NCI-H226 (cell line): Measurements from ENCODE around the gene KCNK4.

Source experiments
- DNase-seq: peaks from one replicate; pipeline ENCODE4 v3.0.0-alpha.2; 2015

KCNK4 gene

DNA sequence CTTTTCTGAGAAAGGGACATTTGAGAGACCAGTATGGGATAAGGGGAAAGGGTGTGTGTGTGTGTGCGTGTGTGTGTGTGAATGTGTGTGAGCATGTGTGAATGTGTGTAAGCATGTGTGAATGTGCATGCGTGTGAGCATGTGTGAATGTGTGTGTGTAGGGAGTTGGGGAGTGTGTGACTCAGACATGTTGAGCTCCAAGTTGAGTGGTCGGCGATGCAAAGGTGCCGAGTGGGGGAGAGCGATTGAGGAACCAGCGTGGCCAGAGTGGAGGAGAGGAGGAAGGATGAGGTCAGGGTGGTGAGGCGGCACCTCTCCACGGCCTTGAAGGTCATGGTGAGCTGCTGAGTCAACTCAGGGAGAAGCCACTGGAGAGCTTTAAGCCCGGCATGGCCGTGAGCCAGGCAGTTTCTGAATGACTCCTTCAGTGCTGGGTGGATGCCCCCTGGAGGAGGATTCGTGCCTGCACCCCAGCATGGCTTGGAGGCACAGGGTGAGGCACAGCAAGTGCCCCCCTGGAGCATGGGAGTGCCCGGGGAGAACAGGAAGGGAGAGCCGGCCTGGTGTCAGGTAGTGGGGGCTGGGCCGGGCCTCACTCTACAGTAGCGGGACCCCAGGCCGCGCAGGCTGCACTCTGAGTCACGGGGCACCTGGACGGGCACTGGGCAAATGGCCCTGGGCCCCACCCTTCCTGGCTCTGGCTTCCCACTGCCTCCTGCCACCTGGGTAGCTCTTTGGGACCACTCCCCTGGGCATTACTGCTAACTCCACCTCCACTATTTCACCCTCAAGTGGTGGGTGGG lies 40.7 kb downstream of the KCNK4 start:
- DNase-seq, result peak; percentile 97

DNA sequence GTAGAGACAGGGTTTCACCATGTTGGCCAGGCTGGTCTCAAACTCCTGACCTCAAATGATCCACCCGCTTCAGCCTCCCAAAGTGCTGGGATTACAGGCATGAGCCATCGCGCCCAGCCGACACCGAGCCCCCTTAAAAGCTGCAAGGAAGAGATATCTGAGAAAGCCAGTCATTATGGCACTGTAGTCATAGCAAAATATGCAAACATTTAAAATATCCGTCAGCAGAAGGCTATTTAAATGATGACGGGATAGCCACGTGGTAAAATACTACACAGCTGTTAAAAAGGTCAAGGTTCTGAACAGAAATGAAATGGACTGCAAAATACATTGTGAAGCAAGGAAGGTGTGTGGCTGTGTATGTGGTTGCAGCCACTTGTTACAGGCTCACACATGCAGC lies 42.5 kb downstream of the KCNK4 start:
- DNase-seq, result no peak

DNA sequence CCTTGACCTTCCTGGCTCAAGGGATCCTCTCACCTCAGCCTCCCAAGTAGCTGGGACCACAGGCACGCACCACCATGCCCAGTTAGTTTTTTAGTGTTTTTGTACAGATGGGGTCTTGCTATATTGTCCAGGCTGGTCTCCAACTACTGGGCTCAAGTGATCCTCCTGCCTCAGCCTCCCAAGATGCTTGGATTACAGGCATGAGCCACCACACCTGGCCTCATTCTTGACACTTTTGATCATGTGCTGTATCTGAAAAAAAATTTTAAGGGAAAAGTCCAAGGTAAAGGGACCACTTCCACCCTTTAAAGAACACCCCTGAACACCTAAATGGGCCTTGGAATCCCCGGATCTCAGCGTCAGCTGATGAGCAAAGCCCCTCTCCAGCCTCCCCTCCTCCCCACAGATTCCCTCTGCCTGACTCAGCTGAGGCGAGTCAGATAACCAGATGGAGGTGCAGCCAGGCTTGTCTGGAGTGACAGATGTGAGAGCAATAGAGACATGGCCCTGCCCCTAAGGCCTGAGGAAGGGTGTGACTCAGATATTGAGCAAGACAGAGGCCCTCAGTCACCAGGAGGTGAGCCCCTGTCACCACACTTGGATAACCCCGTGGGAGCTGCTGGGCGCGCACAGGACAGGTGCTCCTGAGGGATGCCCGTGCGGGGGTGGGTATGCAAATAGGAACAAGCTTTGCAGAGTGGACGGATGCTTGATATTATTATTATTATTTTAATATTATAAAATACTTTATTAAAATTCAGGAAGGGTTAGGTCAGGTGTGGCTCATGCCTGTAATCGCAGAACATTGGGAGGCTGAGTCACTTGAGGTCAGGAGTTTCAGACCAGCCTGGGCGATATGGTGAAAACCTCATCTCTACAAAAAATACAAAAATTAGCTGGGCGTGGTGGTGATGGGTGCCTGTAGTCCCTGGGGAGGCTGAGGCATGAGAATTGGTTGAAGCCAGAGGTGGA lies 43.9 kb downstream of the KCNK4 start:
- peak; percentile 99 for DNase-seq

DNA sequence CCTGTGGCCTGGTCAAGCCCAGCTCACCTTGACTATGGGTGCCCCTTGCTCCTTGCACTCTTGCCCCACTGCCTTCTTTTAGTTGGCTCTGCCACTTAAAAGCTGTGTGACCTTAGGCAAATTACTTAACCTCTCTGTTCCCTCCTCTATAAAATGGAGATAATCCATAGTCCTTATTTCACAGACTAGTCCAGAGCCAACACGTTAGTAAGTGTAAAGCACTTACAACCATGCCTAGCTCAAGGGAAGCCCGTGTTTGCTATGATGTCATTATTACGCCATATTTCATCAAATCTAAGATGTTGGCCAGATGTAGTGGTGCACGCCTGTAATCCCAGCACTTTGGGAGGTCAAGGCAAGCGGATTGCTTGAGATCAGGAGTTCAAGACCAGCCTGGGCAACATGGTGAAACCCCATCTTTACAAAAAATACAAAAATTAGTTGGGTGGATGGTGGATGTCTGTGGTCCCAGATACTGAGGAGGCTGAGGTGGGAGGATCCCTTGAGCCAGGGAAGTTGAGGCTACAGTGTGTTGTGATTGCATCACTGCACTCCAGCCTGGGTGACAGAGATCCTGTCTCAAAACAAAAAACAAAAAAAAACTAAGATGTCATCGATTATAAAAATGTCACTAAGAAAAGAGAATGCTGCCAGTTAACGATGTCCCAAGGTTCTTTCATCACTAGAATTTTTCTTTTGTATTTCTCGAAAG lies 46.6 kb downstream of the KCNK4 start:
- no peak for DNase-seq

DNA sequence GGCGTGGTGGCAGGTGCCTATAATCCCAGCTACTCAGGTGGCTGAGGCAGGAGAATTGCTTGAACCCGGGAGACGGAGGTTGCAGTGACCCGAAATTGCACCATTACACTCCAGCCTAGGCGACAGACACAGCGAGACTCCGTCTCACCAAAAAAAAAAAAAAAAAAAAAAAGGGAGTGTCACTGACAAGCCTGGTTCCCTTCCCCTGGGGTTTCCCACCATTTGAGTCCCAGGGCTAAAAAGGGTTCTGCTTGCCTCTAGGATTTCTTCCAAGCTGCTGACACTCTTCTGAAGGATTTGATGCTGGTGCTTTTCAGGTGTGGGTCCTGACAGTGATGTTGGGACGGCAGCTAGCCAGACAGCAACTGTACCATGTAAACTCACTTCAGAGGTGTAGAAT lies 47.6 kb downstream of the KCNK4 start:
- DNase-seq, result no peak

DNA sequence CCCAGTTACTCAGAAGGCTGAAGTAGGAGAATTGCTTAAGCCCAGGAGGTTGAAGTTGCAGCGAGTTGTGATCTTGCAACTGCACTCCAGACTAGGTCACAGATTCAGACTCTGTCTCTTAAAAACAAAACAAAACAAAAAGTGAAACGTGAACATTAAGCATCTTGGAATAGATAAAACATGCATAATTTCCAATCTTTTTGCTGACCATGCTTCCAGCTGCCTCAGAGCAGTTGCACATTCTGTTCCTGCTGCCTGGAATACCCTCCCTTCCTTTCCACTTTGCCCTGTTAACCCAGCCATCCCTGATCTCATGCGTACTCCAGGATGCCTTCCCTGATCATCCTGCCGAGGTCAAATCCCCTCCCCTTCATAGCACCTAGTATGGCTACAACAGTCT lies 48.2 kb downstream of the KCNK4 start:
- DNase-seq, result no peak

DNA sequence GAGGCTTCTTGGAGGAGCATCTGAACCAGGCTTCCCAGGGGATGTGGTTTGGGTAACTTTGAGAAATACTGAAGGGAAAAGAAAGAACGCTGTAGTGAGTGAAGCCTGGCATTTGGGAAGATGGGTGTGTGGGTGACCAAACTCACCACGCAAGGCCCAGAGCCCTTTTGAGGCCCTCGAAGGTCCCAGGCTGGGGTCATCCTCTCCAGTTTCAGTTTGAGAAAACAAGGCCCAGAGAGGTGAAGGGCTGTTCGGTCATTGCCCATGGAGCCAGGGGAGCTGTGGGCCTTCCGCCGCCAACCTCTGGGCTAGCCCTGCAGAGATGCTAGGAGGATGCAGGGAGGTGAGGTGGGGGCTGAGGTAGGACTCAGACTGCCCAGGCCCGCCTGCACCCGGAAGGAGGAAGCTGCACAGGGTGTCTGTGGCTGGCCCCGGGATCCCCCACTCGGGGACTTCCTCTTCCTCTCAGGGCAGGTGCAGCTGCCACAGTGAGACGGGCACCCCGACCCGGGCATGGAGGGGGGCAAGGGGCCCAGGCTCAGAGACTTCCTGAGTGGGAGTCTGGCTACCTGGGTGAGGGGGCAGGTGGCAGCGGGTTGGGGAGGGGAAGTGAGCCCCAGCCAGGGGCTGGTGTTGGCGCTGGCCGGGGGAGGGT lies 48.8 kb downstream of the KCNK4 start, which contains the start of gene CCDC88B:
TSS of gene CCDC88B (plus strand) at position 451 of the 655 bp plus-strand sequence. CDS start at position 514, 63 bp downstream.
- DNase-seq, result no peak

DNA sequence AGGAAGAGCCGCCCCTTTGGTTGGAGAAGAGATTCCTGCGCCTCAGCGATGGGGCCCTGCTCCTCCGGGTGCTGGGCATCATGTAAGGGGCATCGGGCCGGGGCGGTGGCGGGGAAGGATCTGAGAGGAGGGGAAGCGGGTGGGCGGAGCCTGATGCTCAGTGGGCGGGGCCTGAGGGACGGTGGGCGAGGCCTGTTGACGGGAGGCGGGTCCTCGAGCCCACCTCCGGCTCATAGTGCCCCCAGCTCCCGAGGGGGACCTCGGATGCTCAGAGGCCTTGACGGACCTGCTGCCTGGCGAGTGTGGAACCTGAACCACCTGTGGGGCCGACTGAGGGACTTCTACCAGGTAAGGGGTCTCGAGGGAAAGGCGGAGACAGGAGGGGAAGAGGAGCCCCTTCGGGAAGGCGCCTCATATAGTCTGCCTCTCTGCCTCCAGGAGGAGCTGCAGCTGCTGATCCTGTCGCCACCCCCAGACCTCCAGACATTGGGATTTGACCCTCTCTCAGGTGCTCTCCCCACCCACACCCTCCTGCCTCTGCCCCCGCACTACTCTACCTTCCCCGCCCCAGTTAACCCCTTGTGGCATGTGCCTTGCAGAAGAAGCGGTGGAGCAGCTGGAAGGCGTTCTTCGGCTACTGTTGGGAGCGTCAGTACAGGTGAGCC lies 49.7 kb downstream of the KCNK4 start:
- DNase-seq, result no peak

DNA sequence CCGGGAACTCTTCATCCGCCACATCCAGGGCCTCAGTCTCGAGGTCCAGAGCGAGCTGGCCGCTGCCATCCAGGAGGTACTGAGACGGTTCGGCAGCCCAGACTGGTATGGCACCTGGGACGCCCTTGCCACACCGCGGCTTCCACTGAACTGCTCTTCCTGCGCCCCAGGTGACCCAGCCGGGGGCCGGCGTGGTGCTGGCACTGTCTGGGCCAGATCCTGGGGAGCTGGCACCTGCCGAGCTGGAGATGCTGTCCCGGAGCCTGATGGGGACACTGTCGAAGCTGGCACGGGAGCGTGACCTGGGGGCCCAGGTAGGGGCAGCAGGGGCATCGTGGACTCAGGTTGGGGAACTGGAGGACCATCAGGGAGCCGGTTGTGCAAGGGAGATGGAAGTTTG lies 50.3 kb downstream of the KCNK4 start:
- no peak for DNase-seq

DNA sequence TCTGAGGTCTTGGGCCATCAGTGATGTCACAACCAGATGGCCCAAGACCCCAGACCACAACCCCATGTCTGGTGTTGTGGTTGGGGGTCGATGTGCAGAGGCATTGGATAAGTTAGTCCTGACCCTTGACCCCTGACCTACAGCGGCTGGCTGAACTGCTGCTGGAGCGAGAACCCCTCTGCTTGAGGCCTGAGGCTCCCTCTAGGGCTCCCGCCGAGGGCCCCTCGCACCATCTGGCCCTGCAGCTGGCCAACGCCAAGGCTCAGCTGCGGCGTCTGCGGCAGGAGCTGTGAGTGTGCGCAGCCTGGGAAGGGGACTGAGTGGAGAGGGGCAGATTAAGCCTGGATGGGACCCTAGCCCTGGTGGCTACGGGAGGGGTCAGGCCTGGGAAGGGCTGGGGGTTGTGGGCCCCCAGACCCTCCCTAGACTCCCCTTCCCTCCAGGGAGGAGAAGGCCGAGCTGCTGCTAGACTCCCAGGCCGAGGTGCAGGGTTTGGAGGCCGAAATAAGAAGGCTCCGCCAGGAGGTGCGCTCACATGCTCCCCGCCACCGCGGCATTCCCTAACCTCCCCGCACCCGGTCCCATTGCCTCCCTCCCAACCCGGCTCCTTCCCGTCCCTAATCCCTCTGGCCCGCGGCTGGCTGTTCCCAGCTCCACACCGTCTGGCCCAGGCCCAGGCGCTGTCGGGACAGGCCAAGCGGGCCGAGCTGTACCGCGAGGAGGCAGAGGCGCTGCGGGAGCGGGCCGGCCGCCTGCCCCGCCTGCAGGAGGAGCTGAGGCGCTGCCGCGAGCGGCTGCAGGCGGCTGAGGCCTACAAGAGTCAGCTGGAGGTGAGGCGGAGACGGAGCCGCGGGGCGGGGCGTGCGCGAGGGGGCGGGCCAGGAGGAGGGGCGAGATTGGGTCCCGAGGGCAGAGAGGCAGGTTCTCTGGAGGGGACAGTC lies 51.0 kb downstream of the KCNK4 start:
- peak; percentile 89 for DNase-seq

DNA sequence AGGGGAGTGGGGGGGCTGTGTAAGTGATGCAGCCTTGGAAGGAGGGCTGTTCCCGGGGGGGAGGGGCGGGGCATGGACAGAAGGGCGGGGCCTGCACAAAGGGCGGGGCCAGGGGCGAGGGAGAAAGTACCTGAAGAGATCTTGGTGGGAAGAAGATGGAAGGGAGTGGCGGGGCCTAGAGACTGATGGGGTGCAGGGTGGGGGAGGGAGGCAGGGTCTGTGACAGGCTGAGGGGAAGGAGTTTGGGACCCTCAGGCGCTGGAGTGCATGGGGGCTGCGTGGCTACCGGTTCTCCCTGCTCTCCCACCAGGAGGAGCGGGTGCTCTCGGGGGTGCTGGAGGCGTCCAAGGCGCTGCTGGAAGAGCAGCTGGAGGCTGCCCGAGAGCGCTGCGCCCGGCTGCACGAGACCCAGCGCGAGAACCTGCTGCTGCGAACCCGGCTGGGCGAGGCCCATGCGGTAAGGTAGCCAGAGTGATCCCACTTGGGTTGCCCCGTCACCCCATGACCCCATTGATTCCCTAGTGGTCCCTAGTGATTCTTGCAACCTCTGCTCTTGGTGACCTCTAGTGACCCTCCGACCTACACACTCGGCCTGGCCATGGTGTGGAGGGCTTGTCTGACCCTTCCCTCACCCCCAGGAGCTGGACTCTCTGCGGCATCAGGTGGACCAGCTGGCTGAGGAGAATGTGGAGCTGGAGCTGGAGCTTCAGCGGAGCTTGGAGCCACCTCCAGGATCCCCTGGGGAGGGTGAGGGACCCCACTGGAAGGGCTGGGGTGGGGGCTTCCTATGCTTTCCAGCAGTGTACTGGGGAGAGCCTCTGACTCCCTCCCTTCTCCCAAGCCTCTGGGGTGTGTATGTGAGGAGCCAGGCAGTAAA lies 52.0 kb downstream of the KCNK4 start:
- no peak for DNase-seq

DNA sequence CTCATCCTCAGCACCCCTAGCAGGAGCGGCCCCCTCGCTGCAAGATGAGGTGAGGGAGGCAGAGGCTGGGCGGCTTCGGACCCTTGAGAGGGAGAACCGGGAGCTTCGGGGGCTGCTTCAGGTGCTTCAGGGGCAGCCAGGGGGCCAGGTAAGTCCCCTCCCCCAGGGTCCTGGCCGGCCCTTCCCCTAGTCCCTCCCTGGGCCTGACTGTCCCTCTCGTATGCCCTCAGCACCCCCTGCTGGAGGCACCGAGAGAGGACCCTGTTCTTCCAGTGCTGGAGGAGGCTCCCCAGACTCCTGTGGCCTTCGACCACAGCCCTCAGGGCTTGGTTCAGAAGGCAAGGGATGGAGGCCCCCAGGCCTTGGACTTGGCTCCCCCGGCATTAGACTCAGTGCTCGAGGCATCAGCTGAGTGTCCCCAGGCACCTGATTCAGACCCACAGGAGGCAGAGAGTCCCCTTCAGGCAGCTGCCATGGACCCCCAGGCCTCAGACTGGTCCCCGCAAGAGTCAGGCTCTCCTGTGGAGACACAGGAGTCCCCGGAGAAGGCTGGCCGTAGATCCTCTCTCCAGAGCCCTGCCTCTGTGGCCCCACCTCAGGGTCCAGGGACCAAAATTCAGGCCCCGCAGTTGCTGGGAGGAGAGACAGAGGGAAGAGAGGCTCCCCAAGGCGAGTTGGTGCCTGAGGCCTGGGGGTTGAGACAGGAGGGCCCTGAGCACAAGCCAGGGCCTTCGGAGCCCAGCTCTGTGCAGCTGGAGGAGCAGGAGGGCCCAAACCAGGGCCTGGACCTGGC lies 52.9 kb downstream of the KCNK4 start:
- no peak for DNase-seq

DNA sequence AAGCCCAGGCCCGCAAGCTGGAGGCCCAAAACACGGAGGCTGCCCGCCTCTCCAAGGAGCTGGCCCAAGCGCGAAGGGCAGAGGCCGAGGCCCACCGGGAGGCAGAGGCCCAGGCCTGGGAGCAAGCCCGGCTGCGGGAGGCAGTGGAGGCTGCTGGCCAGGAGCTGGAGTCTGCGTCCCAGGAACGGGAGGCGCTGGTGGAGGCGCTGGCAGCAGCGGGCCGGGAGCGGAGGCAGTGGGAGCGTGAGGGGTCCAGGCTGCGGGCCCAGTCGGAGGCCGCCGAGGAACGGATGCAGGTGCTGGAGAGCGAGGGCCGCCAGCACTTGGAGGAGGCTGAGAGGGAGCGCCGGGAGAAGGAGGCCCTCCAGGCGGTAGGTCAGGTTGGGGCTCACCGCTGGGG lies 53.7 kb downstream of the KCNK4 start:
- DNase-seq, result no peak

DNA sequence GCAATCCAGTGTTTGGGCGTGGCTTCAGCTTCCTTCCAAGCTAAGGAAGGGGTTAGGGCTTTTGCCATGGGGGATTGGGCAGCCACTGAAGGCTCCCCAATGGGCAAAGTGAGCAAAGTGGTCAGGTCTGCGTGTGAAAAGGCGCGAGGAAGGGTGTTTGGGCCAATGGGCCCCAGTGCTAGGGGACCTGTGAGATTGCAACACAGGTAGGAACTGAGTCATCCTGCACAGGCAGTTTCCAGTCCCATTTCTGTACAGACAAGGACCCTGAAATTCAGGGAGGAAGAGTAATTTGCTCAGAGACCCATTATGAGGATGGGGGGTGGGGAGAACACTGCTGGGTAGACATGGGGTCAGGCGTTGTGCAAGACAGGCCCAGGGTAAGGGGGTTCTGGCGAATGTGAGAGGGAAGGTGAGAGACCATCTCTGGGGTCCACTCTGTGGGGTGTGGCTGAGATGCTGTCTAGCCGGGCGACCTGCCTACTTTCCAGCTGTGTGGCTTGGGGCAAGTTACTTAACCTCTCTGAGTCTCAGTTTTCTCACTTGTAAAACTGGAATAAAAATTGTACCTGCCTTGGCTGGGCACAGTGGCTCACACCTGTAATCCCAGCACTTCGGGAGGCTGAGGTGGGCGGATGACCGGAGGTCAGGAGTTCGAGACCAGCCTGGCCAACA lies 56.2 kb downstream of the KCNK4 start:
- DNase-seq, result no peak

DNA sequence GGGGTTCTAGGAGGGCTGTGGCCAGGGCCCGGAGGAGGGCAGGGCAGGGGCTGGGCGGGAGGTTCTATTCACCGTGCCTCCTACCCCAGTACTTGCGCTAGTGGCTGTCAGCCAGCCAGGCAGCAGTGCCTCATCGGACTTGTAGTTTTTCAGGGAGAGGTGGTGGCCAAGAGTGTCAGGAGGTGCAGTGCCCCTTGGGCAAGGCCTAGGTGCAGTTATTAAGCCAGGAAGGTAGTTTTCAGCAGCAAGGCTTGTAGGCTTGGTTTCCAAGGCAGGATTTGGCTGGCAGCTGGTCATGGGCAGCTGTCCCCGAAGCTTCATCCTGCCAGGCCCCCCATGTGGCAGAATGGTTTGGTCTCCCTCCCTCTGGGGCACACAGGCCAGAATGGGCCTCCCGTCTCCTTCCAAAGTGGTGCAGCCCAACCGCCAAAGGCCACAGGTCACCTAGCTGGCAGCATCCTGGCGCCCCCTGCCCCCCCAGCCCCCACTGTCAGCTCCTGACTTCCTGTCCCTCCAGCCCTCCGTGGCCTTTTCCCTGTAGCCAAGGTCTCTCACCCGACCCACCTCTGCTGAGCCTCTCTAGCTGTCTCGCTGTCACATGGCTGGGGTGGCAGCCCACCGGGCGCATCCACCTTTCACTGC lies 57.4 kb downstream of the KCNK4 start:
- no peak for DNase-seq

DNA sequence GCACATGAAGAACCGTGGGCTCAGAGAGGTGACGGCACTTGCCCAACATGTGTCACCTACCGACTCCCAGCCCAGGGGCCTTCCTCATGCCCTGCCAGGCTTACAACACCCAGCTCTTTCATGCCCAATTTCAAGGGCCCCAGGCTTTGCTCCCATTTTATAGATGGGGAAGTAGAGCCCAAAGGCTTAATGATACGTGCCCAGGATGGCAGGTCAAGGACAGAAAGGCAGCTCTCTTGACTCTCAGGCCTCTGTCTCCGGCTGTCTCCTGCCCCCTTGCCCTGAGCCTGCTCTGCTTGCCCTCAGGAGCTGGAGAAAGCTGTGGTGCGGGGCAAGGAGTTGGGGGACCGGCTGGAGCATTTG lies 57.9 kb downstream of the KCNK4 start:
- no peak for DNase-seq

DNA sequence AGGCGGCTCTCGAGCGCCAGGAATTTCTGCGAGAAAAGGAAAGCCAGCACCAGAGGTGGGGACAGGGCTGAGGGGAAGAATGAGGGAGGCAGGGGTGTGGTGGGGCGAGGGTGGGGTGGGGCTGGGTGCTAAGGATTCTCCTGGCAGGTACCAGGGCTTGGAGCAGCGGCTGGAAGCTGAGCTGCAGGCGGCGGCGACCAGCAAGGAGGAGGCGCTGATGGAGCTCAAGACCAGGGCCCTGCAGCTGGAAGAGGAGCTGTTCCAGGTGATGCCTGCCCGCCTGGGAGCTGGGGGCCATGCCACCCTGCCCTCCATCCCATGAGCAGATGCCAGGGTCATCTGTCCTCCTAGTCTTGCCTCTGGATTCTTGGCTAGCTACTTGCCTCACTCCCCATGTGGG lies 58.3 kb downstream of the KCNK4 start:
- no peak for DNase-seq
